Measurements from ENCODE around the gene TLN1. TPM values are rescaled to one million over a fixed set of nuclear protein-coding genes. Genes with fewer than 3 reads are reported as not detected.
A peak's percentile ranks its signal among the peaks of the same experiment; 100 is the strongest.

Gene TLN1
- total RNA-seq, 1 experiment from 2014 or later: 109 TPM

DNA sequence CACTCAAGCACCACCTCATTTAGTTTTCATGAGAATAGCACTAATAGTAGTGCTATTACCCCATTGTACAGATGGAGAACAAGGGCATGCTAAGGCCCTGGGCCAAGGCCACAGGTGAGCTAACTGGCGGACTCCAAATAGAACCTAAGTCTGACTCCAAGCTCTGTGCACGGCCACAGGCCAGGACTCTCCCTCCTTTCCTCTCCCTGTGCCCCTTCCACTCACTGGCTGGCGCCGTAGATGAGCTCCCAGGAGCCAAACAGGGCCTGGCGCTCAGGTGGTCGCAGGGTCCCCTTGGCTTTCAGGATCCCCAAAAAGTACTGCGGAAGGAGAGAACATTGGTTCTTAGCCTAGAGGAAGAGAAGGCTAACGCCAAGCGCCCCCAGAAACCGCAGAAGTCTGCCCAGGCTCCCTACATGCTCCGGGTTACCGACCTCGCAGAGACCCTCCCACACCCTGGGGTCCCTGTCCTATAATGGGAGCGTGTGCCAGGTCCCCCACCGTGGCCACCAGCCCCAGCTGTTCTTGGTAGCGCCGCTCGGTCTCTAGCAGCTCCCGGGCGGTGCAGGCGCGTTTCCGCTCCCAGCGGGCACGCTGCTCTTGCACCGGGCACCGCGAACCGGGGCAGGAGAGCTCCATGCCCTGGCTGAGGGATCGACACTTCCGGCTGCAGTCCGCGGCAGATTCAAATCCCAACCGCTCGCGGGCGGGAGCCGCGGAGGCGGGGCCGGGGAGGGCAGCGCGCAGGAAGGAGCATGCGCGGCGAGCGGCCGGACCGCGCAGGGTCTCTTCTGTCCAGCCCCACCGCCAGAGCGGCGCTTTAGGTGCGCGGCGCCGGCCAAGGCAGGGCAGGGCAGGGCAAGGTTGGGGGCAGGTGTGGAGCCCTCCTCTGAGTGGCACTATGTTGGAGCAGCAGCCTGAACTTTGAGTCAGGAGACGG, 67.2 kb downstream of the TLN1 start, which contains the start of gene ARHGEF39 (continued):
- TF ChIP-seq, protein P1, sequence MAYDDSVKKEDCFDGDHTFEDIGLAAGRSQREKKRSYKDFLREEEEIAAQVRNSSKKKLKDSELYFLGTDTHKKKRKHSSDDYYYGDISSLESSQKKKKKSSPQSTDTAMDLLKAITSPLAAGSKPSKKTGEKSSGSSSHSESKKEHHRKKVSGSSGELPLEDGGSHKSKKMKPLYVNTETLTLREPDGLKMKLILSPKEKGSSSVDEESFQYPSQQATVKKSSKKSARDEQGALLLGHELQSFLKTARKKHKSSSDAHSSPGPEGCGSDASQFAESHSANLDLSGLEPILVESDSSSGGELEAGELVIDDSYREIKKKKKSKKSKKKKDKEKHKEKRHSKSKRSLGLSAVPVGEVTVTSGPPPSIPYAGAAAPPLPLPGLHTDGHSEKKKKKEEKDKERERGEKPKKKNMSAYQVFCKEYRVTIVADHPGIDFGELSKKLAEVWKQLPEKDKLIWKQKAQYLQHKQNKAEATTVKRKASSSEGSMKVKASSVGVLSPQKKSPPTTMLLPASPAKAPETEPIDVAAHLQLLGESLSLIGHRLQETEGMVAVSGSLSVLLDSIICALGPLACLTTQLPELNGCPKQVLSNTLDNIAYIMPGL (CRISPR knock-in tag; IDR thresholded peaks at IDR 0.05): peak; percentile 90; the same call in 1 of the 2 replicates
- peak; percentile 77; the same call in 1 of the 2 replicates for TF ChIP-seq CREB1 (CRISPR knock-in tag; IDR thresholded peaks at IDR 0.05)
- TF ChIP-seq, protein P2, sequence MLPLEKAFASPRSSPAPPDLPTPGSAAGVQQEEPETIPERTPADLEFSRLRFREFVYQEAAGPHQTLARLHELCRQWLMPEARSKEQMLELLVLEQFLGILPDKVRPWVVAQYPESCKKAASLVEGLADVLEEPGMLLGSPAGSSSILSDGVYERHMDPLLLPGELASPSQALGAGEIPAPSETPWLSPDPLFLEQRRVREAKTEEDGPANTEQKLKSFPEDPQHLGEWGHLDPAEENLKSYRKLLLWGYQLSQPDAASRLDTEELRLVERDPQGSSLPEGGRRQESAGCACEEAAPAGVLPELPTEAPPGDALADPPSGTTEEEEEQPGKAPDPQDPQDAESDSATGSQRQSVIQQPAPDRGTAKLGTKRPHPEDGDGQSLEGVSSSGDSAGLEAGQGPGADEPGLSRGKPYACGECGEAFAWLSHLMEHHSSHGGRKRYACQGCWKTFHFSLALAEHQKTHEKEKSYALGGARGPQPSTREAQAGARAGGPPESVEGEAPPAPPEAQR (CRISPR knock-in tag; IDR thresholded peaks at IDR 0.05): no peak
- TF ChIP-seq, protein P3, sequence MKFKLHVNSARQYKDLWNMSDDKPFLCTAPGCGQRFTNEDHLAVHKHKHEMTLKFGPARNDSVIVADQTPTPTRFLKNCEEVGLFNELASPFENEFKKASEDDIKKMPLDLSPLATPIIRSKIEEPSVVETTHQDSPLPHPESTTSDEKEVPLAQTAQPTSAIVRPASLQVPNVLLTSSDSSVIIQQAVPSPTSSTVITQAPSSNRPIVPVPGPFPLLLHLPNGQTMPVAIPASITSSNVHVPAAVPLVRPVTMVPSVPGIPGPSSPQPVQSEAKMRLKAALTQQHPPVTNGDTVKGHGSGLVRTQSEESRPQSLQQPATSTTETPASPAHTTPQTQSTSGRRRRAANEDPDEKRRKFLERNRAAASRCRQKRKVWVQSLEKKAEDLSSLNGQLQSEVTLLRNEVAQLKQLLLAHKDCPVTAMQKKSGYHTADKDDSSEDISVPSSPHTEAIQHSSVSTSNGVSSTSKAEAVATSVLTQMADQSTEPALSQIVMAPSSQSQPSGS (CRISPR knock-in tag; IDR thresholded peaks at IDR 0.05; ENCODE audit: borderline replicate concordance, low read depth): no peak
- TF ChIP-seq ZBTB21 (CRISPR knock-in tag; IDR thresholded peaks at IDR 0.05; ENCODE audit: borderline replicate concordance): 0 out of 2 replicates have a peak, but pooled peaks have one; percentile 56
- no peak for TF ChIP-seq ZNF121 (CRISPR knock-in tag; IDR thresholded peaks at IDR 0.05)
- TF ChIP-seq ZNF416 (CRISPR knock-in tag; IDR thresholded peaks at IDR 0.05): 0 out of 2 replicates have a peak, but pooled peaks have one; percentile 17
- TF ChIP-seq, protein P4, sequence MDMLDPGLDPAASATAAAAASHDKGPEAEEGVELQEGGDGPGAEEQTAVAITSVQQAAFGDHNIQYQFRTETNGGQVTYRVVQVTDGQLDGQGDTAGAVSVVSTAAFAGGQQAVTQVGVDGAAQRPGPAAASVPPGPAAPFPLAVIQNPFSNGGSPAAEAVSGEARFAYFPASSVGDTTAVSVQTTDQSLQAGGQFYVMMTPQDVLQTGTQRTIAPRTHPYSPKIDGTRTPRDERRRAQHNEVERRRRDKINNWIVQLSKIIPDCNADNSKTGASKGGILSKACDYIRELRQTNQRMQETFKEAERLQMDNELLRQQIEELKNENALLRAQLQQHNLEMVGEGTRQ (CRISPR knock-in tag; IDR thresholded peaks at IDR 0.05): no peak
- no peak for TF ChIP-seq JUN (CRISPR knock-in tag; IDR thresholded peaks at IDR 0.05)
- TF ChIP-seq, protein P5, sequence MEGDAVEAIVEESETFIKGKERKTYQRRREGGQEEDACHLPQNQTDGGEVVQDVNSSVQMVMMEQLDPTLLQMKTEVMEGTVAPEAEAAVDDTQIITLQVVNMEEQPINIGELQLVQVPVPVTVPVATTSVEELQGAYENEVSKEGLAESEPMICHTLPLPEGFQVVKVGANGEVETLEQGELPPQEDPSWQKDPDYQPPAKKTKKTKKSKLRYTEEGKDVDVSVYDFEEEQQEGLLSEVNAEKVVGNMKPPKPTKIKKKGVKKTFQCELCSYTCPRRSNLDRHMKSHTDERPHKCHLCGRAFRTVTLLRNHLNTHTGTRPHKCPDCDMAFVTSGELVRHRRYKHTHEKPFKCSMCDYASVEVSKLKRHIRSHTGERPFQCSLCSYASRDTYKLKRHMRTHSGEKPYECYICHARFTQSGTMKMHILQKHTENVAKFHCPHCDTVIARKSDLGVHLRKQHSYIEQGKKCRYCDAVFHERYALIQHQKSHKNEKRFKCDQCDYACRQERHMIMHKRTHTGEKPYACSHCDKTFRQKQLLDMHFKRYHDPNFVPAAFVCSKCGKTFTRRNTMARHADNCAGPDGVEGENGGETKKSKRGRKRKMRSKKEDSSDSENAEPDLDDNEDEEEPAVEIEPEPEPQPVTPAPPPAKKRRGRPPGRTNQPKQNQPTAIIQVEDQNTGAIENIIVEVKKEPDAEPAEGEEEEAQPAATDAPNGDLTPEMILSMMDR (IDR thresholded peaks at IDR 0.05): no peak
- peak; percentile 79 for TF ChIP-seq SP1 (CRISPR knock-in tag; conservative IDR thresholded peaks at IDR 0.05)
- peak; percentile 69; the same call in 1 of the 2 replicates for TF ChIP-seq TP53 (CRISPR knock-in tag; IDR thresholded peaks at IDR 0.05)
- TF ChIP-seq FOXK1 (CRISPR knock-in tag; IDR thresholded peaks at IDR 0.05): peak; percentile 64; the same call in 1 of the 2 replicates
- TF ChIP-seq OVOL2 (CRISPR knock-in tag; IDR thresholded peaks at IDR 0.05; ENCODE audit: borderline replicate concordance): 0 out of 2 replicates have a peak, but pooled peaks have one; percentile 44
- TF ChIP-seq, protein P6, sequence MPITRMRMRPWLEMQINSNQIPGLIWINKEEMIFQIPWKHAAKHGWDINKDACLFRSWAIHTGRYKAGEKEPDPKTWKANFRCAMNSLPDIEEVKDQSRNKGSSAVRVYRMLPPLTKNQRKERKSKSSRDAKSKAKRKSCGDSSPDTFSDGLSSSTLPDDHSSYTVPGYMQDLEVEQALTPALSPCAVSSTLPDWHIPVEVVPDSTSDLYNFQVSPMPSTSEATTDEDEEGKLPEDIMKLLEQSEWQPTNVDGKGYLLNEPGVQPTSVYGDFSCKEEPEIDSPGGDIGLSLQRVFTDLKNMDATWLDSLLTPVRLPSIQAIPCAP (CRISPR knock-in tag; IDR thresholded peaks at IDR 0.05): no peak
- TF ChIP-seq, protein P7, sequence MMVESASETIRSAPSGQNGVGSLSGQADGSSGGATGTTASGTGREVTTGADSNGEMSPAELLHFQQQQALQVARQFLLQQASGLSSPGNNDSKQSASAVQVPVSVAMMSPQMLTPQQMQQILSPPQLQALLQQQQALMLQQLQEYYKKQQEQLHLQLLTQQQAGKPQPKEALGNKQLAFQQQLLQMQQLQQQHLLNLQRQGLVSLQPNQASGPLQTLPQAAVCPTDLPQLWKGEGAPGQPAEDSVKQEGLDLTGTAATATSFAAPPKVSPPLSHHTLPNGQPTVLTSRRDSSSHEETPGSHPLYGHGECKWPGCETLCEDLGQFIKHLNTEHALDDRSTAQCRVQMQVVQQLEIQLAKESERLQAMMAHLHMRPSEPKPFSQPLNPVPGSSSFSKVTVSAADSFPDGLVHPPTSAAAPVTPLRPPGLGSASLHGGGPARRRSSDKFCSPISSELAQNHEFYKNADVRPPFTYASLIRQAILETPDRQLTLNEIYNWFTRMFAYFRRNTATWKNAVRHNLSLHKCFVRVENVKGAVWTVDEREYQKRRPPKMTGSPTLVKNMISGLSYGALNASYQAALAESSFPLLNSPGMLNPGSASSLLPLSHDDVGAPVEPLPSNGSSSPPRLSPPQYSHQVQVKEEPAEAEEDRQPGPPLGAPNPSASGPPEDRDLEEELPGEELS (CRISPR knock-in tag; IDR thresholded peaks at IDR 0.05): no peak; the same call in 1 of the 2 replicates
- TF ChIP-seq, protein P8, sequence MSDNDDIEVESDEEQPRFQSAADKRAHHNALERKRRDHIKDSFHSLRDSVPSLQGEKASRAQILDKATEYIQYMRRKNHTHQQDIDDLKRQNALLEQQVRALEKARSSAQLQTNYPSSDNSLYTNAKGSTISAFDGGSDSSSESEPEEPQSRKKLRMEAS (CRISPR knock-in tag; IDR thresholded peaks at IDR 0.05): peak; percentile 90
- TF ChIP-seq, protein P9, sequence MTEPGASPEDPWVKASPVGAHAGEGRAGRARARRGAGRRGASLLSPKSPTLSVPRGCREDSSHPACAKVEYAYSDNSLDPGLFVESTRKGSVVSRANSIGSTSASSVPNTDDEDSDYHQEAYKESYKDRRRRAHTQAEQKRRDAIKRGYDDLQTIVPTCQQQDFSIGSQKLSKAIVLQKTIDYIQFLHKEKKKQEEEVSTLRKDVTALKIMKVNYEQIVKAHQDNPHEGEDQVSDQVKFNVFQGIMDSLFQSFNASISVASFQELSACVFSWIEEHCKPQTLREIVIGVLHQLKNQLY (CRISPR knock-in tag; IDR thresholded peaks at IDR 0.05): no peak
- no peak for TF ChIP-seq ZNF671 (CRISPR knock-in tag; IDR thresholded peaks at IDR 0.05)
- TF ChIP-seq, protein P10, sequence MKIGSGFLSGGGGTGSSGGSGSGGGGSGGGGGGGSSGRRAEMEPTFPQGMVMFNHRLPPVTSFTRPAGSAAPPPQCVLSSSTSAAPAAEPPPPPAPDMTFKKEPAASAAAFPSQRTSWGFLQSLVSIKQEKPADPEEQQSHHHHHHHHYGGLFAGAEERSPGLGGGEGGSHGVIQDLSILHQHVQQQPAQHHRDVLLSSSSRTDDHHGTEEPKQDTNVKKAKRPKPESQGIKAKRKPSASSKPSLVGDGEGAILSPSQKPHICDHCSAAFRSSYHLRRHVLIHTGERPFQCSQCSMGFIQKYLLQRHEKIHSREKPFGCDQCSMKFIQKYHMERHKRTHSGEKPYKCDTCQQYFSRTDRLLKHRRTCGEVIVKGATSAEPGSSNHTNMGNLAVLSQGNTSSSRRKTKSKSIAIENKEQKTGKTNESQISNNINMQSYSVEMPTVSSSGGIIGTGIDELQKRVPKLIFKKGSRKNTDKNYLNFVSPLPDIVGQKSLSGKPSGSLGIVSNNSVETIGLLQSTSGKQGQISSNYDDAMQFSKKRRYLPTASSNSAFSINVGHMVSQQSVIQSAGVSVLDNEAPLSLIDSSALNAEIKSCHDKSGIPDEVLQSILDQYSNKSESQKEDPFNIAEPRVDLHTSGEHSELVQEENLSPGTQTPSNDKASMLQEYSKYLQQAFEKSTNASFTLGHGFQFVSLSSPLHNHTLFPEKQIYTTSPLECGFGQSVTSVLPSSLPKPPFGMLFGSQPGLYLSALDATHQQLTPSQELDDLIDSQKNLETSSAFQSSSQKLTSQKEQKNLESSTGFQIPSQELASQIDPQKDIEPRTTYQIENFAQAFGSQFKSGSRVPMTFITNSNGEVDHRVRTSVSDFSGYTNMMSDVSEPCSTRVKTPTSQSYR (CRISPR knock-in tag; IDR thresholded peaks at IDR 0.05): peak; percentile 67; the same call in 1 of the 2 replicates
- TF ChIP-seq, protein P11, sequence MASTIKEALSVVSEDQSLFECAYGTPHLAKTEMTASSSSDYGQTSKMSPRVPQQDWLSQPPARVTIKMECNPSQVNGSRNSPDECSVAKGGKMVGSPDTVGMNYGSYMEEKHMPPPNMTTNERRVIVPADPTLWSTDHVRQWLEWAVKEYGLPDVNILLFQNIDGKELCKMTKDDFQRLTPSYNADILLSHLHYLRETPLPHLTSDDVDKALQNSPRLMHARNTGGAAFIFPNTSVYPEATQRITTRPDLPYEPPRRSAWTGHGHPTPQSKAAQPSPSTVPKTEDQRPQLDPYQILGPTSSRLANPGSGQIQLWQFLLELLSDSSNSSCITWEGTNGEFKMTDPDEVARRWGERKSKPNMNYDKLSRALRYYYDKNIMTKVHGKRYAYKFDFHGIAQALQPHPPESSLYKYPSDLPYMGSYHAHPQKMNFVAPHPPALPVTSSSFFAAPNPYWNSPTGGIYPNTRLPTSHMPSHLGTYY (CRISPR knock-in tag; IDR thresholded peaks at IDR 0.05): no peak

Measured in WTC11 (cell line).